ENCODE data around the gene NPTX2. TPM values are rescaled to one million over a fixed set of nuclear protein-coding genes. Genes with fewer than 3 reads are reported as not detected.
A peak's percentile ranks its signal among the peaks of the same experiment; 100 is the strongest.

Gene NPTX2
- total RNA-seq, 1 donor = 1.1 TPM

DNA sequence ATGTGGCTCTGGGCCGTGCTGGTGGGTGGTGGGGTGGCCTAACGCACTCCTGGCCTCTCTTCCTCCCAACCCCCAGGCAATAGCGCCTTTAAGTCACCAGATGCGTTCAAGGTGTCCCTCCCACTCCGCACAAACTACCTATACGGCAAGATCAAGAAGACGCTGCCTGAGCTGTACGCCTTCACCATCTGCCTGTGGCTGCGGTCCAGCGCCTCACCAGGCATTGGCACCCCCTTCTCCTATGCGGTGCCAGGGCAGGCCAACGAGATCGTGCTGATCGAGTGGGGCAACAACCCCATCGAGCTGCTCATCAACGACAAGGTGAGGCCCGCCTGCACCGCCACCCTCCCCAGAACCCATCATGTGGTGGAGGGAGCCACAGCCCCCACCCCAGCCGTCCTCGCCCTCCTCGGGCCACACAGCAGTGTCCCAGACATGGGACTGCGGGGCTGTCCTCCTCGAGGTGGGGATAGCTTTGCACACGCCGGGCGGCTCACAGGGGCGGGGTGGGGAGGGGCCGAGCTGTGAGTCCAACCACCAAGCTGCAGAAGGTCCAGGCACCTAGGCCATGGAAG, 7.8 kb downstream of the NPTX2 start:
- Histone ChIP-seq H3K27me3 (ENCODE audit: insufficient read depth, low read length) (no peaks in the 10 kb centered on the region), H2AFZ (ENCODE audit: low read length) (no peak overlapping the region), H3K27ac (ENCODE audit: low read depth, low read length) (no peak overlapping the region), H4K20me1 (ENCODE audit: insufficient read depth, low read length) (no peaks in the 10 kb centered on the region), H3K4me1 (ENCODE audit: insufficient read depth, low read length) (peaks cover 3% of the 10 kb centered on the region), H3K79me2 (ENCODE audit: insufficient read depth, low read length) (no peaks in the 10 kb centered on the region), H3K4me2 (ENCODE audit: insufficient read depth, low read length) (no peak overlapping the region), H3K4me3 (ENCODE audit: insufficient read depth, low read length) (no peak overlapping the region), H3K36me3 (ENCODE audit: insufficient read depth, low read length) (no peaks in the 10 kb centered on the region), H3K9me3 (ENCODE audit: low read depth, low read length) (no peaks in the 10 kb centered on the region)
- TF ChIP-seq, protein P1, sequence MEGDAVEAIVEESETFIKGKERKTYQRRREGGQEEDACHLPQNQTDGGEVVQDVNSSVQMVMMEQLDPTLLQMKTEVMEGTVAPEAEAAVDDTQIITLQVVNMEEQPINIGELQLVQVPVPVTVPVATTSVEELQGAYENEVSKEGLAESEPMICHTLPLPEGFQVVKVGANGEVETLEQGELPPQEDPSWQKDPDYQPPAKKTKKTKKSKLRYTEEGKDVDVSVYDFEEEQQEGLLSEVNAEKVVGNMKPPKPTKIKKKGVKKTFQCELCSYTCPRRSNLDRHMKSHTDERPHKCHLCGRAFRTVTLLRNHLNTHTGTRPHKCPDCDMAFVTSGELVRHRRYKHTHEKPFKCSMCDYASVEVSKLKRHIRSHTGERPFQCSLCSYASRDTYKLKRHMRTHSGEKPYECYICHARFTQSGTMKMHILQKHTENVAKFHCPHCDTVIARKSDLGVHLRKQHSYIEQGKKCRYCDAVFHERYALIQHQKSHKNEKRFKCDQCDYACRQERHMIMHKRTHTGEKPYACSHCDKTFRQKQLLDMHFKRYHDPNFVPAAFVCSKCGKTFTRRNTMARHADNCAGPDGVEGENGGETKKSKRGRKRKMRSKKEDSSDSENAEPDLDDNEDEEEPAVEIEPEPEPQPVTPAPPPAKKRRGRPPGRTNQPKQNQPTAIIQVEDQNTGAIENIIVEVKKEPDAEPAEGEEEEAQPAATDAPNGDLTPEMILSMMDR (IDR thresholded peaks at IDR 0.05; ENCODE audit: extremely low read depth, low read depth, low read length) = no peak
- peak; percentile 32 for DNase-seq (ENCODE audit: insufficient read length, low spot score, missing footprints)

DNA sequence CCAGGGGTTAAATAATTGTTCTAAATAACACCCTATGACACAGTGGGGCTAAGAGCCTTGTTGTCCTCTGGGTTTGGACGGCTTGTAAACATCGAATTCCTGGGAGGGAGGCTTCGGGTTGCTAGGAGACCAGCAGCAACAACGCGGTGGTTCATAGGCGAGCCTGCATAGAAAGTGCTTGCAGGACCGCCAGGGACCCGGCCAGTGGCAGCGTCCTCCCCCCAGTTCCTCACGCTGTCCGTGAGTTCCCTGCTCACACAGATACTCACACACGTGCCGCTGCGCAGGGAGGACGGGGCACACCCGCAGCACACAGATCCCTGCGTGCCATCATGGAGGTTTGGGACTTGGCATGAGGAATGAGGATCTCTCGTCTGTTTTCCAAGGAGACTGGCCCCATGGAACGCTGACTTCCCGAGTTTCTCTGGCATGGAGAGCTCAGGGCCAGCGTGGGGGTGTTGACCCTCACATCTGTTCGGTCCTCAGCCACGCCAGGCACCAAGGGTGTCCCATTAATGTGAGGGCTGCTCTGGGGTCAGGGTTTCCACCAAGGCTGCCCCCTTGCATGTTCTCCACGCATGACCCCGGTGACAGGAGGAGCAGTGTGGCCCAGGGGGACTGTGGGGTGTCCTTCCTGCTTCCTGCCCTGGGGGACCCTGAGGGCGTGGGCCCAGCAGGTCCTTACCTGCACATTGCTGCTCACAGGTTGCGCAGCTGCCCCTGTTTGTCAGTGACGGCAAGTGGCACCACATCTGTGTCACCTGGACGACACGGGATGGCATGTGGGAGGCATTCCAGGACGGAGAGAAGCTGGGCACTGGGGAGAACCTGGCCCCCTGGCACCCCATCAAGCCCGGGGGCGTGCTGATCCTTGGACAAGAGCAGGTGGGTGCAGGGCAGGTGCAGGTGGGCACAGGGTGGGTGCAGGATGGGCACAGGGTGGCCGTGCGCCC, 9.7 kb downstream of the NPTX2 start:
- Histone ChIP-seq H3K4me2 (ENCODE audit: insufficient read depth, low read length) (no peak overlapping the region), H3K4me3 (ENCODE audit: insufficient read depth, low read length) (no peak overlapping the region), H3K9me3 (ENCODE audit: low read depth, low read length) (no peaks in the 10 kb centered on the region), H3K79me2 (ENCODE audit: insufficient read depth, low read length) (no peaks in the 10 kb centered on the region), H2AFZ (ENCODE audit: low read length) (no peak overlapping the region), H4K20me1 (ENCODE audit: insufficient read depth, low read length) (no peaks in the 10 kb centered on the region), H3K27me3 (ENCODE audit: insufficient read depth, low read length) (no peaks in the 10 kb centered on the region), H3K36me3 (ENCODE audit: insufficient read depth, low read length) (no peaks in the 10 kb centered on the region), H3K4me1 (ENCODE audit: insufficient read depth, low read length) (no peaks in the 10 kb centered on the region), H3K27ac (ENCODE audit: low read depth, low read length) (no peak overlapping the region)
- TF ChIP-seq, protein P1 (IDR thresholded peaks at IDR 0.05; ENCODE audit: extremely low read depth, low read depth, low read length) = no peak
- peak; percentile 62 for DNase-seq (ENCODE audit: insufficient read length, low spot score, missing footprints)

DNA sequence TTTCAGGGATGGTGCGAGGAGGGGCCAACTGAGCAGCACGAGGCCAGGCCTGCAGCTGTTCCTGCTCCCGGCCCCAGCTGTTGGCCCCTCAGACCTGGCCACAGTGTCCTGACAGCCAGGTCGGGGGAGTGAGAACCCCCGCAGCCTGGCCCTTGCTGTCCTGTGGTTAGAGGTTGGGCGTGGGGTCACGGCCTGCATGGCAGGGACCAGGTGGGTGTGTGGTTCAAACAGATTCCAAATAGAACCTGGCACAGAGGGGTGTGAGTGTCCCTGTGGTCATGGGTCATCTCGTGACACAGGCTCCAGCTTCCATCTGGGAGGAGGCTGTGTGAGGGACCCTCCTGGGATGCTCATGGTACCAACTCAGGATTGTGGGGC, 10.3 kb downstream of the NPTX2 start:
- no peaks in the 10 kb centered on the region for H3K9me3 ChIP-seq (ENCODE audit: low read depth, low read length)
- no peak overlapping the region for H3K4me3 ChIP-seq (ENCODE audit: insufficient read depth, low read length)
- no peaks in the 10 kb centered on the region for H3K4me1 ChIP-seq (ENCODE audit: insufficient read depth, low read length)
- no peak overlapping the region for H2AFZ ChIP-seq (ENCODE audit: low read length)
- no peaks in the 10 kb centered on the region for H4K20me1 ChIP-seq (ENCODE audit: insufficient read depth, low read length)
- H3K79me2 ChIP-seq (ENCODE audit: insufficient read depth, low read length) = no peaks in the 10 kb centered on the region
- H3K27me3 ChIP-seq (ENCODE audit: insufficient read depth, low read length) = no peaks in the 10 kb centered on the region
- H3K27ac ChIP-seq (ENCODE audit: low read depth, low read length) = no peak overlapping the region
- no peak for DNase-seq (ENCODE audit: insufficient read length, low spot score, missing footprints)
- TF ChIP-seq, protein P1 (IDR thresholded peaks at IDR 0.05; ENCODE audit: extremely low read depth, low read depth, low read length) = no peak
- no peak overlapping the region for H3K4me2 ChIP-seq (ENCODE audit: insufficient read depth, low read length)
- no peaks in the 10 kb centered on the region for H3K36me3 ChIP-seq (ENCODE audit: insufficient read depth, low read length)

DNA sequence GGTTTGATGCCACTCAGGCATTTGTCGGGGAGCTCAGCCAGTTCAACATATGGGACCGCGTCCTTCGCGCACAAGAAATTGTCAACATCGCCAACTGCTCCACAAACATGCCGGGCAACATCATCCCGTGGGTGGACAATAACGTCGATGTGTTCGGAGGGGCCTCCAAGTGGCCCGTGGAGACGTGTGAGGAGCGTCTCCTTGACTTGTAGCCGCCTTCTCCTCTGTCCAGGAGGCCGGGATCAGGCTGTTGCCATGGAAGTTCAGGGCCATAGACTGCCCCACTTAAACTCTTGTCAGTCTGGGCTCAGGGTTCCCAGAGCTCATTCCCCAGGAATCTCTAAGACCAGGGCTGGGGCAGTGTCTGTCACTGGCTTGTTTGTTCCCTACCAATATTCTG, 11.3 kb downstream of the NPTX2 start:
- TF ChIP-seq, protein P1 (IDR thresholded peaks at IDR 0.05; ENCODE audit: extremely low read depth, low read depth, low read length) = no peak
- H3K4me3 ChIP-seq (ENCODE audit: insufficient read depth, low read length) = no peak overlapping the region
- no peak overlapping the region for H2AFZ ChIP-seq (ENCODE audit: low read length)
- no peaks in the 10 kb centered on the region for H3K27me3 ChIP-seq (ENCODE audit: insufficient read depth, low read length)
- no peak overlapping the region for H3K27ac ChIP-seq (ENCODE audit: low read depth, low read length)
- H3K9me3 ChIP-seq (ENCODE audit: low read depth, low read length) = no peaks in the 10 kb centered on the region
- no peaks in the 10 kb centered on the region for H3K79me2 ChIP-seq (ENCODE audit: insufficient read depth, low read length)
- no peaks in the 10 kb centered on the region for H4K20me1 ChIP-seq (ENCODE audit: insufficient read depth, low read length)
- H3K4me1 ChIP-seq (ENCODE audit: insufficient read depth, low read length) = no peaks in the 10 kb centered on the region
- no peak overlapping the region for H3K4me2 ChIP-seq (ENCODE audit: insufficient read depth, low read length)
- DNase-seq (ENCODE audit: insufficient read length, low spot score, missing footprints) = no peak
- H3K36me3 ChIP-seq (ENCODE audit: insufficient read depth, low read length) = no peaks in the 10 kb centered on the region
